Hematopoietic multipotent progenitor cell treated with erythropoietin and hydrocortisone succinate and interleukin-3 and kit ligand, for 6 days (in vitro differentiated cells): ENCODE results near the gene ACTR5.
A peak's percentile ranks its signal among the peaks of the same experiment; 100 is the strongest.

Experiments
- DNase-seq: peaks from one replicate; pipeline ENCODE4 v3.0.0-alpha.2; 2015

ACTR5 gene

DNA sequence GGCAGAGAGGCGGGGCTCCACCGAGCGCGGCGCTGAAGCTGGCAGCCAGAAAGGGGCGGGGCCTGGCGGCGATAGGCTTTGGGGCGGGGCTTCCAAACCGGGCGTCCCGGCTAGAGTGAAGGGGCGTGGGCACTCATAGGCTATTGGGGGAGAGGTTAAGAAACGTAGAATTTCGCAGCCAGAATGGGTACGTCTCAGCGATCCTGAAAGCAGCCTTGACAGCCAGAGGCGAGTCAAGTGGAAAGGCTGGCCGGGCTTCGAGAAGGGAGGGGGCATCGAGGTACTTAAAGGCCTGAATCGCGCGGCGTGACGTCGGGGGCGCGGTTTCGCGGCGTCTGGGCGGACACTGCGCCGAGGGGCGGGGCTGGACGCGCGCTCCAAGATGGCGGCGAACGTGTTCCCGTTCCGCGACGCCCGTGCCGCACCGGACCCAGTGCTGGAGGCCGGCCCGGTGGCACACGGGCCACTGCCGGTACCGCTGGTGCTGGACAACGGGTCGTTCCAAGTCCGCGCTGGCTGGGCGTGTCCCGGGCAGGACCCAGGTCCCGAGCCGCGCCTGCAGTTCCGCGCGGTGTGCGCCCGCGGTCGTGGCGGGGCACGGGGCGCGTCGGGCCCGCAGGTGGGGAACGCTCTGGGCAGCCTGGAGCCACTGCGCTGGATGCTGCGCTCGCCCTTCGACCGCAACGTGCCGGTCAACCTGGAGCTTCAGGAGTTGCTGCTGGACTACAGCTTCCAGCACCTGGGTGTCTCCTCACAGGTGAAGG lies at the start of gene ACTR5:
TSS of gene ACTR5 (plus strand) at position 364 of the 764 bp plus-strand sequence. CDS start at position 383, 19 bp downstream.
- DNase-seq: peak; percentile 95

DNA sequence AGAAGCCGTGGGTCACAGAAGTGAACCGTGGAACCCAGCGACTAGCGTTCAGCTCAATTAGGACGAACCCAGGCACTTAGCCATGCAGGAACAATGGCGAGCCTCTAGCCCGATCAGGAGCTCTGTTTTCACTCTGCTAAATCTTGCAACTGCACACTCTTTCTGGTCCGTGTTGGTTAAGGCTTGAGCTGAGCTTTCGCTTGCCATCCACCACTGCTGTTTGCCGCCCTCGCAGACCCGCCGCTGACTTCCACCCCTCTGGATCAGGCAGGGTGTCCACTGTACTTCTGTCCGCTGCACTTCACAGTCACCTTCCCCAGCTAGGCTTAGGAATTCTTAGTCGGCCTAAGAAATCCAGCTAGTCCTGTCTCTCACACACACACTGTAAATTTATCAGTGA lies 49.7 kb upstream of the ACTR5 start:
- no peak for DNase-seq

DNA sequence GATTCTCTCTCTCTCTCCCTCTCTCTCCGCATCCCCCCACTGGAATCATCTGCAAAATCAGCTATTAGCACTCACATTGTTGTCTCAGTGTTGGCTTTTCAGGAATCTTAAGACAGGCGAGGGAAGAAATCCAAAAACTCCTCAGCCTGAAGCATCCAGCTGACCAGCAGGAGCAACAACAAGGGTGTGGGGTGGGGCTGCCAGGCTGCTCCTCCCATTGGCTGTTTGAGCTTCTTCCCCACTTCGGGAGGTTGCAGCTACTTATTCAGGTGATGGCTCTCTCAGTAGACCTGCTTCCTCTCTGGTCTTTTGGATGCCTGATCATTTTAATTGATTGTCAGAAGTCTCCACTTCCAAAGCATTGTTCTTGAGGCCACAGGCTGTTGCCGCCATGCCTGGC lies 48.1 kb upstream of the ACTR5 start:
- no peak for DNase-seq

DNA sequence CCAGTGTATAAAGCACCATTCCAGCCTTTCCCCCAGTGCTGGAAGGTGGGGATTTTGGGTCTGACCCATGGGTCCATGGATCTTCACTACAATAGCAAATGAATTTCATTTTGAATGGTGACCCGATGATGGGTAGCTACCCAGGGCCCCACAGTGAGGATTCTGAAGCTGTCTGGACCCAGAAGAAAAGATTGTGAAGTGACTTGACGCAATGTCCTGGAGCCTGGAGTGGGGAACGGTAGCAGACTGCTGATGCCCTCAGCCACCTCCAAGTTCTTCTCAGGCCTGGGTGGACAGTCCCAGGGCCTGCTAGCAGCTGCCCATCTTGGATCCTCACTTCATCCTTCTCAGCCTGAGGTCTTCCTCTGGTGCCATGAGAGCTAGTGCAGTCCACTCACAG lies 47.3 kb upstream of the ACTR5 start:
- DNase-seq: no peak

DNA sequence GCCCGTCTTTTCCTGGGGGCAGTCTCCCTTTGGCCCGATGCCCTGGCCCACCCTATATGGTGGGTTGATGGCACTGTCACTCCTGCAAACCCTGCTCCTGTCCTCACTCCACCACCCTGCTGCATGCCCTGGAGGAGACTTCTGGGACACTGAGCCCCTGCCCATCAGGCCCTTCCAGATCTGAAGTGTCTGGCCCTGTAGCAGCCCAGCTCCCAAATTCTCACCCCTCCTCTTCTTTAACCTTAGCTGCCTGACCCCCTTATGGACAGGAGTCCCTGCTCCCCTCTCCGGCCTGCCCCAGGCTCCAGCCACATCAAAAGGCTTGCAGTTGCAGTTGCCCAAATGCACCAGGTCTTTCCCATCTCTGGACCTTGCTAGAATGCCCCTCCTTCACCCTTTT lies 44.7 kb upstream of the ACTR5 start:
- DNase-seq: no peak

DNA sequence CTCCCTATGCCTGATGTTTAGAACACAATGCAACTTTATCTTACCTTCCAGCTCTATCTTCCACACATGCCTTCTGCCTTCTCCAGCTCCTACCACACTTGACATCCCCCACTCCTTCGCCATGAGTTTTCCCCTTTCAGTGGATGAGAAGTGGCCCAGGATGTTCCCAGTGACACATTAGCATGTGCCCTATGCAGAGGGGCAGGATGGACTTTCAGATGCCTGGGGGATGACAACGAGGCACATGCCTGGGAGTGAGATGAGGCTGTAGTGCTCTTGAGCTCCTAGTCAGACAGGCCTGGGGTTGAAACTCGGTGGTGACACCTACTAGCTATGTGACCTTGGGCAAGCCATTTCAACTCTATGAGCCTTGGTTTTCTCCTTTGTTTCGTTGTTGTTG lies 44.1 kb upstream of the ACTR5 start:
- no peak for DNase-seq

DNA sequence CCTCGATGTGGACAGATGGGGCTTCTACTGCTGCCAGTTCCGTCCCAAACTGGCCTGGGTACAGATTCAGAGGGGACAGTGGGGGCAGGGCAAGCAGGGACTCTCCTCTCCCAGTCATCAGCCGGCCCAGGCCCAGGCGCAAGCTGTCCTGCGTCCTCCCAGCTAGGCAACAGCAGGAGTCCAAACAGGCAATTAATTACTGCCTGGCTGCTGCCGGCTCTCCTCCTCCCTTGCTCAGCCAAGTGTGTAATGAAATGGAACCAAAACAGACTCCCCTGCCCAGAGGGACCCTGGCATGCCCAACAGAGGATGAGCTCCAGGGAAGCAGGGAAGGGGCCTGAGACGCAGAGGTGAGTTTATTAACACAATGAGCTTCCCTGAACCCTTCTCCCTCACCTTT lies 41.8 kb upstream of the ACTR5 start:
- no peak for DNase-seq

DNA sequence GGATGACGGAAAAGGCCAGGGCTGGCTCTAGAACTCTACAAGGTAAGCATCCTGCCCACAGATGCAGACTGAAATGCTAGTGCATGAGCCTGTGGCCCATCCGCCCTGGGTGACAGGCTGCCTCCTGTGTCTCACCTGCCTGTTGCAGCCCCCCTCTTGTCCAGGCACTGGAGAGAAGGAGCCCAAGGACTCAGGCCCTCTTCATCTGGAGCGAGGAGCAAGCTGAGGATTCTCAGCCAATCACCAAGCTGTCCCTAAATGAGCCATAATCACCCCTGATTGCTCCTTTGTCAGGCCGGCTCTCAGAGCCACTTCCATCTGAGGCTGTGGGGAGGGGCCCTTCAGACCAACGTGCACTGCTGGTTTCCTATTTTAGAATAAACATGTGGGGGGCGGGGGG lies 34.0 kb upstream of the ACTR5 start:
- no peak for DNase-seq

DNA sequence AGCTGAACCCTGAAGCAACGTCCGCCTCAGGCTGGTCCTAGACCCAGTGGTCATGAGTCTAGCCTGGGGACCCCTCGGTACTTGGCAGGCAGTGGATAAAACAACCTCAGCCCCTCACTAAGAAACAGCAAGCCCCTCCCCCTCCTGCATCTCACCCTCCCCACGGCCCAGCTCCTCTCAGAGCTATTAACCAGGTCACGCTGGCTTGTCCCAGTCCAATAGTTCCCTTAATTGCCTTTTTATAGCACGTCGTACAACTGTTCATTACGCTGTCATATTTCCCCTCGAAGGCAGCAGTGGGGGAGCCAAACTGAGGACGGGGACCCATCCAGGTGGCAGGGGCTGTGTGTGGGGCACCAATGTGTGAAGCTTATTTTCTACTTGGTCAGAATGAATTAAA lies 32.6 kb upstream of the ACTR5 start:
- no peak for DNase-seq

DNA sequence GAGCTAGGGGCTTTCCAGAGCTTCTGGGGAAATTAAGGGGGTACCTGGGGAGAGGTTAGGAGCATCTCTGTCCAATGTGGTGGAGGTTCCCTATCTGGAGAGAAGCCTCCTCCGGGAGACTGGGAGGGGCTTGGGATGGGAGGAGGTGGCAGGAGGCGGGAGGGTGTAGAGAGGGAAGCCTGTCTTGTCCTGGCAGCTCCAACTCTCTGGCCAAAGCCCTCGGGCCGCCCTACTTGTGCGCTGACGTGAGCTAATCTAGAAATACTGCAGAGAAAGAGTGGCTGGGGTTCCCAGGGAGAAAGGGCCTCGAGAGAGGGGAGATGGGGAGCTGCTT lies 25.6 kb upstream of the ACTR5 start:
- DNase-seq: no peak

DNA sequence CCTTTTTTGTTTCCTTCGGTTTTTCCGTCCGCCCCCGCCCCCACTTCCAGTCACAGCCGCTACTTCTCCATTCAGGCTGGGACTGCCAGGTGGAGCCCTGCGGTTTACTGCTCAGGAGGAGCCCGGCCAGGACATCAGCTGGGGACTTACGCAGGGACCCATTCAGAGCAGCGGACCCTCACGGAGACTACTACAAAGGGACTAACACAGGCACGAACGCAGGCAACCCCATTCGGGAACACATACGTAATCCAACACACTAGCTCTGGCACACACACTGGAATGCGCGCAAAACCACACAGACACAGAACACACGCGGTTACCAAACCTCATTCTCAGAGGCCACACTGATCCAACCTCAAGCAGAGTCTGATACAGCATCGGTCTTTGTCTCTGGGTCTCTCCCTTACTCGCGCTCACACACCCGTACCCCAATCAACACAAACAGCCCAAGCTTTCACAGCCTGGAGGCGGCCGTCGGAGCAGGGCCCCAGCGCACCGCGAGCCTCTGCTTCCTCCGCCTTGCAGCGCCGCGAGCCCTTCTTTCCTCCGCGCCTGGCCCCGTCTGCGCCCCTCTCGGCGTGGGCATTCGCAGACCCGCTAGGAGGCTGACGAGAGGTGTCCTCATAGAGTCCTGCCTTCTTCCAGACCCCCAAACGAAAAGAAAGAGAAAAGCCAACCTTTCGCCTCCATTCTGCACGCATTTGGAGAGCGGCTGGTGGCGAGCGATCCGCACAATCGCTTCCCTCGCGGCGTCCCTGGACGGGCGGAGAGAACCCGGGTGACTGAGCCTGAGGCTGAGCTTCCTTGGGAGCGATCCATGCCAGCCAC lies 25.0 kb upstream of the ACTR5 start:
- DNase-seq: no peak

DNA sequence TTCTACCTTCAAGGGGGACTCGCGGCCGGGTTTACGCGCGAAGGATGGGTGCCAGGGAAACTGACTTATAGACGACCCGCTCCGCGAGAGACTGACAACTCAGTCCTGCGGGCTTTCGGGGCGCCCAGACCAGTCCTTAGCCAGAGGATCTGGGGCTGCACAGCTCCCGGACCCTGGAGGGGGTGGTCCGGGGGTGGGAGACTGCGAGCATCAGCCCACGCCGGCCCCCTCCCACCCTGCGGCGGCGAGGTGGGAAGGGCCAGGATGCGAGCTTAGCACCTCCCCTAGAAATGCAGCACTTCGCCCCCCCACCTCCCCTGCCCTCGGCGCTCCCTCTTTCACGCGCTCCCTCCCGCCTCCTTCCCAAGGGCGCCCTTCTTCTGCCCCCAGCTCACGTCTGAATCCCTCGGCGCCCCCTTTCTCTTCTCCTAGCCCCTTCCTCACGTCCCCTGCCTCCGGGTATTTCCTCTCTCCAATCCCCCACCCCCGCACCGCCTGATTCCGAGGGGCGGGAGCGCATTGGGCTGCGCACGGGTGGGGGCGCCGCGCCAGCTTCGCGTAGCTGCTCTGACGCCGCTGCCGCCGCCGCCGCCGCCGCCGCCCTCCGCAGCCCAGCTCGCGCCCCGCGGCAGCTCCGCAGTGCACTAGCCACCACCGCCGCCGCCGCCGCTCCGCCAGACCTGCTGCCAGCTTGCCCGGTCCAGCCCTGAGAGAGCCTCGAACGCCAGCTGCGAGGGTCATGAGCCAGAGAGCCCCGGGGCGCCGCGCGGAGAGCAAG lies 24.2 kb upstream of the ACTR5 start, which contains the start of gene SLC32A1:
TSS of gene SLC32A1 (plus strand) at position 639 of the 778 bp plus-strand sequence. CDS start 239 bp downstream, outside the sequence.
- DNase-seq: no peak

DNA sequence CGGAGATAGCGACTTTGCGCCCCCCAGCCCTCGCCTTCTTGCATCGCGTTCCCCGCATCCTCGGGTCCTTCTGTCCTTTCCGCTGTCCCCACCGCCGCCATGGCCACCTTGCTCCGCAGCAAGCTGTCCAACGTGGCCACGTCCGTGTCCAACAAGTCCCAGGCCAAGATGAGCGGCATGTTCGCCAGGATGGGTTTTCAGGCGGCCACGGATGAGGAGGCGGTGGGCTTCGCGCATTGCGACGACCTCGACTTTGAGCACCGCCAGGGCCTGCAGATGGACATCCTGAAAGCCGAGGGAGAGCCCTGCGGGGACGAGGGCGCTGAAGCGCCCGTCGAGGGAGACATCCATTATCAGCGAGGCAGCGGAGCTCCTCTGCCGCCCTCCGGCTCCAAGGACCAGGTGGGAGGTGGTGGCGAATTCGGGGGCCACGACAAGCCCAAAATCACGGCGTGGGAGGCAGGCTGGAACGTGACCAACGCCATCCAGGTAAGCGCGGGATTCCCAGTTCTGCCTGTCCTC lies 23.6 kb upstream of the ACTR5 start:
- no peak for DNase-seq

DNA sequence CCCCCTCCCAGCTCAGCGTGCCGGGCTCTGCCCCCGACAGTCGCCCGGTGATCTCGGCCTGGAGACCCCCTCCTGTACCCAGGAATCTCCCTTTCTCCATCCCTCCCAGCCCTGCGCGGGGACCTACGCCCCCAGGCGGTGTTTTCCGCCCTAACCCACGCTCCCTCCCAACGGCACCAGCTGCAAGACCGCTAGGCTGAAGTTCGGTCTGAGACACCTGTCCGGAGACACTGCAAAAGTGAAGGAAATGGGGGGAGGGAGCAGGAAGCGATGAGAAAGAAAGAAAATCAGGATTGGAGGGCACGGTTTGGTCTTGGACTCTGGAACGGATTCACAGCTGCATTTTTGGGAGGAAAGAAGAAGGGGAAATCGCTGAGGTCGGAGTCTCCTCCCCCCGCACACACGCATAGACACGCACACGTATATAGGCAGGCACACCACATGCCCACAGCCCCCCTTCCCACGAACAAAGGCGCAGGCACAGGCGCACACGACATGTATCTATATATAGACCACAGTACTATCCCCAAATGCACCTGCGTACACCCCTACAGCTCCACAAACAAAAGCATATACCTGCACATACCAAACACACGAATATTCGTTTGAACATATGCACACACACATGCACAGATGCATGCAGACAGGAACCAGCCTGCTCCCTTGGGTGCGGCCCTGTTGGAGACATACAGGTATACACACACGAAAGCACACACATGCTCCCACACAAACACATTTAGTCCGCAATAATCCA lies 22.9 kb upstream of the ACTR5 start:
- no peak for DNase-seq

DNA sequence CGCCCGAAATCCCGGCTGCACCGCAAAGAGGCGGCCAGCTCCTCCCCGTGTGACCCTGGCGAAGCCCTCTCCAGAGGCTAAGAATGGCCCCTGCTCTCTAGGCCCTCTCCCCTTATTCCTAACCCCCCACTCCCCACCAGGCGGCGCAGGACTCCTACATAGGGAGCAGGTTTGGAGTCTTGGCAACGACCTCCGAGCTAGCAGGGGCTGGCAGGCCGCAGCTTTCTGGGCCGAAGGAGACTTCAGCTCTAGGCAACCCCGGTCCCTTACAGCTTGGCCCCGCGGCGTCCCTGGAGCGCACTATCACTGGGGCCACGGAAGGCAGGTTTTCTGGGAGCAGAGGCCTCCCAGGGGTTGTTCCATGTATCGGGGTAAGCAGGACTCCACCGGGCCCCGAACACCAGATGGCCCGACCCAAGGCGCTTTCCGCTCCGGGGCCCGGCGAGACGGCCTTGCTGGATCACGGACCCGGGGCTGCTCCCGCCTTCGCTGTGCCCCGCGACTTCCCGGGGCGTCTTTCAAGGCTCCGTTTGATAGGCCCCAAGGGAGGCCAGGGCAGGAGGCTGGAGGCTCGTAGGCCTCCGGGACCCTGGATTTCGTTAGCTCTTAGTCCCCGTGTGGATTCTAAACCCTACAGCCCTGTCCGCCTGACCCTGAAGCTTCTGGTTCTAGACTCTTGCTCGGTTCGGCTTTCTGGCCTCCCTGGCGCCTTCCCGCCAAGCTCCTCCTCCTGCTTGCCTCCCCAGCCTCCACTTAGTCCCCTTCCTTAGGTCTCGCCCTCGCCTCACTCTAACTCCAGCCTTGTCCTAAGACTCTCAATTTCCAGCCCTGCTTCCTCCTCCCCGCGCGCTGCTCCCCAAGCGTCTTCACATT lies 22.1 kb upstream of the ACTR5 start:
- DNase-seq: peak; percentile 77

DNA sequence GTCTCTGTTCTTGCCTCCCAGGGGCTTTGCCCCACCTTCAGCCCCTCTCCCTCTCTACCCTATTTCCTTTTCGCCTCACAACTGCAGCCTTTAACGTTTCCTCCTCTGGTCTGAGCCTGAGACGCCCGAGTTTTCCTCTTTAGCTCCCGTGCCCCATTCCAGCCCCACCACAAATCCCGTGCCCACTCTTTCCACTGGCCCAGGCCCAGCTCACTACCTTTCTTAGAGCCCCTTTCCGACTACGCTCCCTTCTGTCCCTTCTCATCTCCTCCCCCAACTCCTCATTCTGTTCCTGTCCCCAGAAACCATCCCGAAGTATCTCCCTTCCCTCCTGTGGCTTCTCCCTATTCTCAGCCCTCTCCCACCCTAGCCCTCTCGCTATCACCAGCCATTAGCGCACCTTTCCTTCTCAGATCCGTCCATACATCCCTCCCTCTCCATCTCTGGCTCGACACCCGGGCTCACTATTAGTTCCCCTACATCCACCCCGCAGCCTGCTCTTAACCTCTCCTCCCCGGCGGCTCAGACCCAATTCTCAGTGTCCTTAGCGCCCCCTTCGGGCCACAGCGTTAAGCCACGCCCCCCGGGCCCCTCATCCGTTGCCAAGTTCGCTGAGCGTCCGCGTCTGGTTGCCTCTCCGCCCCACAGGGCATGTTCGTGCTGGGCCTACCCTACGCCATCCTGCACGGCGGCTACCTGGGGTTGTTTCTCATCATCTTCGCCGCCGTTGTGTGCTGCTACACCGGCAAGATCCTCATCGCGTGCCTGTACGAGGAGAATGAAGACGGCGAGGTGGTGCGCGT lies 21.3 kb upstream of the ACTR5 start:
- DNase-seq: peak; percentile 89

DNA sequence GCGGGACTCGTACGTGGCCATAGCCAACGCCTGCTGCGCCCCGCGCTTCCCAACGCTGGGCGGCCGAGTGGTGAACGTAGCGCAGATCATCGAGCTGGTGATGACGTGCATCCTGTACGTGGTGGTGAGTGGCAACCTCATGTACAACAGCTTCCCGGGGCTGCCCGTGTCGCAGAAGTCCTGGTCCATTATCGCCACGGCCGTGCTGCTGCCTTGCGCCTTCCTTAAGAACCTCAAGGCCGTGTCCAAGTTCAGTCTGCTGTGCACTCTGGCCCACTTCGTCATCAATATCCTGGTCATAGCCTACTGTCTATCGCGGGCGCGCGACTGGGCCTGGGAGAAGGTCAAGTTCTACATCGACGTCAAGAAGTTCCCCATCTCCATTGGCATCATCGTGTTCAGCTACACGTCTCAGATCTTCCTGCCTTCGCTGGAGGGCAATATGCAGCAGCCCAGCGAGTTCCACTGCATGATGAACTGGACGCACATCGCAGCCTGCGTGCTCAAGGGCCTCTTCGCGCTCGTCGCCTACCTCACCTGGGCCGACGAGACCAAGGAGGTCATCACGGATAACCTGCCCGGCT lies 20.6 kb upstream of the ACTR5 start:
- no peak for DNase-seq

DNA sequence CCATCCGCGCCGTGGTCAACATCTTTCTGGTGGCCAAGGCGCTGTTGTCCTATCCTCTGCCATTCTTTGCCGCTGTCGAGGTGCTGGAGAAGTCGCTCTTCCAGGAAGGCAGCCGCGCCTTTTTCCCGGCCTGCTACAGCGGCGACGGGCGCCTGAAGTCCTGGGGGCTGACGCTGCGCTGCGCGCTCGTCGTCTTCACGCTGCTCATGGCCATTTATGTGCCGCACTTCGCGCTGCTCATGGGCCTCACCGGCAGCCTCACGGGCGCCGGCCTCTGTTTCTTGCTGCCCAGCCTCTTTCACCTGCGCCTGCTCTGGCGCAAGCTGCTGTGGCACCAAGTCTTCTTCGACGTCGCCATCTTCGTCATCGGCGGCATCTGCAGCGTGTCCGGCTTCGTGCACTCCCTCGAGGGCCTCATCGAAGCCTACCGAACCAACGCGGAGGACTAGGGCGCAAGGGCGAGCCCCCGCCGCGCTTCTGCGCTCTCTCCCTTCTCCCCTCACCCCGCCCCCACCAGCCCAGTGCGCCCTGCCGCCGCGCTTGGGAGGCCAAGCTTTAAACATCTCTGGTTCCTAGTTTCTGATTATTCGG lies 20.0 kb upstream of the ACTR5 start:
- no peak for DNase-seq

DNA sequence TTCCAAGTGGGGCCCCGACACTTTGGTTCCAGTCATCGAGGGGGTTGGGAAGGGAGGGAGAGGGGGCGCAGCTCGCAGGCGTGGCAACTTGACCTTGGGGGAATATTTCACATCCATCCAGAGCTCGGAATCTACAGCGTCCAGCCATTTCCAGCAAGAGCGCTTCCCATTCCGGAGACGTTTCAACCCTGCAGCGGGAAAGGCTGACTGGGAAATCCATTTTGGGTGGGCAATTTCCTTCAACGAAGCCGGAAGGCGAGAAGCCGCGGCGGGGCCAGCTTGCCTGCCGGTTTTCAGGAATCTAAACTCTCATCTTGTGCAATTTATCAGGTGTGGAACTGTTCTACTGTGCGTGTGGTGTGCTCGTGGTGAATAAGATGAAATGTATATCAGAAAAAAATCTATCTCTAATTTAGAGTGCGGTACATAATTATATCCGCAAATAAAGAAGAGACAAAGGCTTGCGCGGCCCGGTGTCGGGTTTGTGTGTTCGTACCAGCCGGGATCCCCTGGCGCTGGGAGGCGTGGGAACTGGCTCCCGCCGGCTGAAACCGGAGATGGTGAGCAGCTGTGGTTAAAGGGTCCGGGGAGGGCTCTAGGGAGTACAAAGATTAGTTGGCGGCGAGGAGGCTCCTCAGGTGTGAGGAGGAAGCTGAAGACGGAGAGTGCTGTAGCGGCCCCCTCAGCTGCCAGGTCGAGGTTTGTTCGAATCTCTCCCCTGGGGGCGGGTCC lies 19.2 kb upstream of the ACTR5 start:
- no peak for DNase-seq
